HG02938 (cell line): ENCODE results near the gene MYO10.
"Not testable (repeated sequence)": the region's sequence is repeated elsewhere in the genome, so short reads cannot be mapped to it uniquely, and the experiment has no call there.

ENCODE experiments used
- ATAC-seq: cut with Tn5 transposase; IDR thresholded peaks from one replicate; pipeline ENCODE4 v1.9.1; 2021; ENCODE audit warnings: mild to moderate bottlenecking, moderate library complexity; ENCODE audit not compliant: unreplicated experiment

MYO10 gene

GRCh38 chr5:16791036-16791705 lies 144.9 kb downstream of the MYO10 start:
- ATAC-seq: no peak

GRCh38 chr5:16788957-16789356 lies 147.1 kb downstream of the MYO10 start:
- ATAC-seq: no peak

- ATAC-seq: no peak
Measured at GRCh38 chr5:16787278-16787677, 148.8 kb downstream of the MYO10 start.

- peak; percentile 93 for ATAC-seq
Measured at GRCh38 chr5:16784843-16785791, 151.0 kb downstream of the MYO10 start.

GRCh38 chr5:16784088-16784487 lies 152.0 kb downstream of the MYO10 start:
- ATAC-seq: no peak

GRCh38 chr5:16781828-16782626 lies 154.1 kb downstream of the MYO10 start:
- ATAC-seq: no peak

GRCh38 chr5:16780325-16780724 lies 155.8 kb downstream of the MYO10 start:
- ATAC-seq: no peak

- no peak for ATAC-seq
Measured at GRCh38 chr5:16777432-16777831, 158.7 kb downstream of the MYO10 start.

- no peak for ATAC-seq
Measured at GRCh38 chr5:16776611-16777251, 159.4 kb downstream of the MYO10 start.

GRCh38 chr5:16774806-16775205 lies 161.3 kb downstream of the MYO10 start:
- ATAC-seq: no peak

- ATAC-seq: no peak
Measured at GRCh38 chr5:16773991-16774390, 162.1 kb downstream of the MYO10 start.

- ATAC-seq: no peak
Measured at GRCh38 chr5:16772556-16772955, 163.5 kb downstream of the MYO10 start.

GRCh38 chr5:16768184-16768583 lies 167.9 kb downstream of the MYO10 start:
- ATAC-seq: no peak

- ATAC-seq: no peak
Measured at GRCh38 chr5:16763211-16763610, 172.9 kb downstream of the MYO10 start.

GRCh38 chr5:16759147-16759773 lies 176.8 kb downstream of the MYO10 start:
- peak; percentile 88 for ATAC-seq

- ATAC-seq: no peak
Measured at GRCh38 chr5:16757989-16758501, 178.0 kb downstream of the MYO10 start.

GRCh38 chr5:16757577-16757976 lies 178.5 kb downstream of the MYO10 start:
- not testable (repeated sequence) for ATAC-seq

GRCh38 chr5:16757146-16757545 lies 178.9 kb downstream of the MYO10 start:
- no peak for ATAC-seq

GRCh38 chr5:16756692-16757091 lies 179.4 kb downstream of the MYO10 start:
- no peak for ATAC-seq

GRCh38 chr5:16755641-16756040 lies 180.4 kb downstream of the MYO10 start:
- ATAC-seq: no peak
